GM18909 (cell line): ENCODE measurements around the gene ME3.

Experiments used
- ATAC-seq: cut with Tn5 transposase; IDR thresholded peaks from one replicate; pipeline ENCODE4 v1.9.1; 2021; ENCODE audit warnings: mild to moderate bottlenecking; ENCODE audit not compliant: unreplicated experiment, poor library complexity

Gene ME3

DNA sequence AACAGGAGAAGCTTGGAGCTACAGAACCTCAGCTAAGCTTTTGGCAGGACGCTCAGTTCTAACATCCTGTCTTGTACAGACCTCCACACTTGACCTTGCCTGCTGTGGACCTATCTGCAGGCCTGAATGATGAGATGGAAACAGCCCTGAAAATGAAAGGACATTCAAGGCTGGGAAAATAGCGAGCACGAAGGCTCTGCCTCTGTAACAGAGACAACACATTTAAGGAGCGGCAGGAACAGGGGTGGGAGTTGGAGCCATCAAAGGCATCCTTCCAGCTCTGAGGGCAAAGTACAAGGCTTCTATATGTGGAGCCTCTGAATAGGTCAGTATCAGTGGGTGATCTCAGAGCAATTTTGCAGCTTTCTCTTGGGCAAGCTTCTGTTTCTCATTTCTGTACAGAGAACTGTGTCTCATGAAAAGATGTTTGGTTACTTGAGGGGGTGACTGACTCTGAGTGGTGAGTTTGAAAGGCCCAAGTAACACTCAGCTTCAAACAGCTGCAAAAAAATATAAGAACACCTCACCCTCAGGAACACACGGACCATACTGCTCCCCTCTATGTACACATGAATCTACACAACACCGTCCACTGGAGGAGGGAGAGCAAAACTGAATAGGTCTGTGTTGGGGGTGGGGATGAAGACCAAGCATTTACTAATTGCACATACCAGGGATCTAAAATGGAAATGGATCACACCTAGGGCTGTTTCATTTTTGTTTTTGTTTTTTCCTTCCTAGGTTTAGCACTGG, 196.1 kb downstream of the ME3 start:
- ATAC-seq: no peak

GRCh38 chr11:86475027-86475426, 197.4 kb downstream of the ME3 start:
- no peak for ATAC-seq

DNA sequence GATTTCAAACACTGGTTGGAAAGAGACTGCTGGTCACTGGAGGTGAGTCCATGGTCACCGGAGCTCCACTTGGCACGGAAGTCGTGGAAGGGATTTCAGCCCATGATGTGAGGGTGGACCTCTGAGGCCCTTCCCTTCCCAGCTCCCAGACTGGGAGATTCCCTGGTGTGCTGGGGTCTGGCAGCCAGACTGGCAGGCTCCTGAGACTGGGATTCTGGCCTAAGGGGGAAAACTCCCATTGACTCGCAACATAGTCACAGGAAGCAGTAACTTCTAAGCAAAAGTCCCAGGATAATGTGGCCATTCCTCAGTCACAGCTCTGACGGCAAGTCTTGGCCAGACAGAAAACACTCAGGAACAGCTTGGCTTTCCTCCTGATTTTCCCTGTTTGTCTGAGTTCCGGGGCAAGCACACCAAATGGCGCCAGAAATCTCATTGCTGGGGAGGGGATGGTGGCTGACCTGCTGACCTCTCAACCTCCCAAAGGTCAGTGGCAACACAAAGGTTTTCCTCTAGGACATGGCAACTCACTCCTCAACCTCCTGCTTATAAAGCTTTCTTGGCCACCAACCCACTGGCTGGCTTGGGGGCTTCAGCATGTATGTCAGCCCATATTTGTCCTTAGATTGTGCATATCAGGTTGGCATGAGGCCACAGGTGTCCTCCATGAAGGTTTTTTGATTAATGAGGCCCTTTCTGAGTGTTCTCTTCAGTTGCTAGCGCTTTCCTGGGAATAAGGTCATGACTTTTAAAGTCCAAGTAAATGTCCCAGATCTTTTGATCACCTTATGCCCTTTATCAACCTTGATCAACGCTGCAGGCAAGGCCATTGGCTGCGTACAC, 198.2 kb downstream of the ME3 start:
- ATAC-seq: no peak

GRCh38 chr11:86469491-86470388, 202.7 kb downstream of the ME3 start:
- ATAC-seq: no peak

GRCh38 chr11:86468169-86468568, 204.2 kb downstream of the ME3 start:
- no peak for ATAC-seq

GRCh38 chr11:86464509-86465221, 207.8 kb downstream of the ME3 start:
- ATAC-seq: no peak

GRCh38 chr11:86463955-86464354, 208.5 kb downstream of the ME3 start:
- no peak for ATAC-seq

GRCh38 chr11:86463120-86463519, 209.3 kb downstream of the ME3 start:
- no peak for ATAC-seq

DNA sequence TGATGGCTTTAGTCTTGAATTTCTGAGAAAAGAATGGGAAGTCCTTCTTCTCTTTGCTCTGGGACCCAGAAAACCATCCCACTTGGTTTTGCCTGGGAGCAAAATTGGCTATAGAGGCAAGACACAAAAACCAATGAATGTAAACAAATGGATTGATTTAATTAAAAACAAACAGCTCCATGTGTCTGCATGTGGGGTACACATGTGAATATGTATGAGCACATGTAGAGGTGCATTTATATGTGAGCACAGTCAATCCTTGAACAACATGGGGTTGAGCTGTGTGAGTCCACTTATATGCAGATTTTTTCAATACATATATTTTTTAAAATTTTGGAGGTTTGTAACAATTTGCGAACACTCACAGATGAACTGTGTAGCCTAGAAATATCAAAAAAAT, 210.5 kb downstream of the ME3 start:
- ATAC-seq: no peak

GRCh38 chr11:86460461-86461385, 211.7 kb downstream of the ME3 start:
- ATAC-seq: no peak

DNA sequence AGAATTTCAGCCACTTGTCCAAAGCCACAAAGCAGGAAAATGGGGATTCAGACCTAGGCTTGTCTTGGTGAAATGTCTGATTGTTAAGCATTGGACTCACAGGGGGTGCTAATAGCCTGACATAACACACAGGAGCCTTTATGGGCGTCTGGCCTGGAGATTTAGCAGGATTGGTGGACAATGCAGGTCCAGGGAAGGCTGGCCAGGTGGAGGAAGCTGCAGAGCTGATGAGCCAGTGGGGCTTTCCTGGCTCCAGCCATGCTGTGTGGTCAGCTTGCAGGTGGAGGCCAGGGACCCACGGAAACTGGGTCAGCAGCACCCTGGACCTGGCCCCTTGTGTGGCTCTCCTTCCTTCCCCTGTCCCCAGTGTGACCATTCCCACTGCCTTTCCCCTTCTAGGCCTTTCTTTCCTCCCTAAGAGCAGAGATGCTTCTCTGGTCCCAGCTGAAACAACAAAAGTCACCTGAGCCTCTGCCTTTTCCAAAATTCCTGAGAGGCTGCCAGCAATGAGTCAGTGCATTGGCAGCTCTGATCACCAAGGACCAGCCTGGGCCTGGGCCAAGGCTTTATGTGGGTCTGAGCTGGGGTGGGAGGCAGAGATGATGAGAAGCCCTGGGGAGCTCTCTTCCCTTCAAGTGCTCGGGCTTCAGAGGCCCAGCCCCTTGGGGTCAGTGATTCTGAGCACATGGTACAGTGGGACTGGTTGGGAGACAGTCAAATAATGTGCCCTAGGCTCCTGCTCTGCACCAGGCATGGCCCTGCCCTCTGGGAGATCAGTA, 212.5 kb downstream of the ME3 start:
- no peak for ATAC-seq

DNA sequence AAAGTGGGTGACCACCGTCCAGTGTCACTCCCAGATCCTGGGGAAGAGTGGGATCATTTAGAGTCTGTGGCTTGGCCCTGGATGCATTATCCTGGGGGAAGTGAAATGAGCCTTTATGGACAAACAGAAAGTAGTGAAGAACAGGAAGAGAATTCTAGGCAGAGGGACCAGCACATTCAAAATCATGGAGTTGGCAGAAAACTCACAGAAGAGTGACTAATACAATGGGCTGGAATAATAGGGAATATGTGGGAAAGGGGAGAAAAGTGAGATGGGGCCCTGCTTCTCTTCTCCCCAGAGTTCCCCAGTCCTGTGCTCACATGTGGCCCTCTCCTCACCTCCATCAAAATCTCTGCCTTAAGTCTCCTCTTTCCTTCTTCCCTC, 213.4 kb downstream of the ME3 start:
- ATAC-seq: no peak

DNA sequence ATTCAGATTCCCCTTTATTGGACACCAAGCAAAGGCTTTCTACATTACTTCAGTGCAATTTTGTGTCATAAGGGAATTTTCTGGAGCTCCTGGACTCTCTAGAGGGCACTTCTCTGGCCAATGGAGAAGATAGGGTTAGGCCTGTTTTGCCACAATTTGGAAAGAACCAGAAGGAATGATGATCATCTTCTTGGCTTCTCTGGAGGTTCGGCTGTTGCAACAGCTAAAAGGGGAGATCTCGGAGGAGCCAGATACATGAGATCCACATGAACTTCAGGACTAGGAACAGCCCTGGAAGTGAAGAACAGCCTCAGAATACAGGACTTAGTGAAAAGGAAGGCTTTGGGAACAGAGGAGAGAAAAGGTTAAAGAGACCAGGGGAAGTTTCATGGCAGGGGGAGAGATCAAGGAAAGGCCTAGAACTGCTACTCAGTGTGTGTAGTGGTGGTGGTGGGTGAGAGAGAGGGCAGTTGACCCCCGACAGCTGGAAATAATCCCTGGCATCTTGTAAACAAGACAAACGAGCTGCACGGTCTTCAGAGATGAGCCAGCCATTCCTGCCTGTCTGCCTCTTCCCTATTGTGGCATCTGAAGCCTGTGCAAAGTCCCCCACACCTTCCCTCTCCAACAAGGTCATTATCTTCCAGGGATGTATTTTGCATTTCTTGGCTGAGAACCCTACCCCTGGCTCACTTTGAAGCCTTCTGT, 214.0 kb downstream of the ME3 start:
- ATAC-seq: no peak

GRCh38 chr11:86456075-86456939, 216.1 kb downstream of the ME3 start:
- peak; percentile 88 for ATAC-seq

- ATAC-seq: no peak
Observed at GRCh38 chr11:86453290-86454030, 219.0 kb downstream of the ME3 start.

GRCh38 chr11:86449993-86450629, 222.3 kb downstream of the ME3 start:
- ATAC-seq: no peak
